Breast epithelium (tissue), 3 donors: Measurements from ENCODE around the gene CBFA2T3.

ENCODE experiments used
- POLR2A ChIP-seq: fragments of 450-650 bp; IDR thresholded peaks from one replicate; pipeline ENCODE4 v1.6.1; 2016; ENCODE audit warnings: antibody characterized with exemption, mild to moderate bottlenecking, moderate library complexity
- POLR2AphosphoS5 ChIP-seq, 3 donors: sonication (generic); formaldehyde crosslinking; IDR thresholded peaks; one replicate each; pipeline ENCODE4 v1.6.1; 2017; ENCODE audit warnings: antibody characterized with exemption in 3 of 3
- TF ChIP-seq, protein P1 (sequence below), 3 donors: fragments of 450-650 bp; IDR thresholded peaks; one replicate each; pipeline ENCODE4 v1.5.1; 2016 to 2017; ENCODE audit warnings: antibody characterized with exemption in 3 of 3, mild to moderate bottlenecking in 3 of 3, moderate library complexity in 3 of 3

DNA sequence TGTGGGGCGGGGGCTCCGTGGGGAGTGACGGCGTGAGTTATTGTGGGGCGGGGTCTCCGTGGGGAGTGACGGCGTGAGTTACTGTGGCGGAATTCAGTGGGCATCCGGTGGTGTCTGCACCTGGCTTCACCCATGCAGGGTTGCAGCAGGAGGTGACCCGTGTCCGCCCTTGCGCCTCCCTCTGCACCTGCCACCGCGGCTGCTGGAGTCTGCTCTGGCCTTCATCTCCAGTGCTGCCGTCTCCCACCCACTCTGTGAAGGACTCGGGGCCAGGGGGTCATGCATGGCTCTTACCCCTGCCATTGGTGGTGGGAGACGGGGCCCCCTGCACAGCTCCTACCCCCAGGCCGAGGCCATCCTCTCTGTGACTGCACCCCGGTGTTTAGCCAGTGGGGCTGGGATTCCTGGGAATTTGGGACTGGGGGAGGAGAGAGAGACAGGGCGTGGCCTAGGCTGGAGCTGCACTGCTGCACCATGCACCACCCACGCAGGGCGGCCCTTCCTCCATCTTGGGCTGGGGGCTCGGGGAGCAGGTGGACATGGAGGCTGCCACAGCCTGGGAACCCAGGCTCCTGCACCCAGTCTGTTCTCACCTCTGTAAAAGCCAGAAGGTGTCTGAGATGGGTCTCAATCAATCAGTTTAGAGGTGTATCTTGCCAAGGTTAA lies 109.3 kb downstream of the CBFA2T3 start:
- TF ChIP-seq, protein P1, sequence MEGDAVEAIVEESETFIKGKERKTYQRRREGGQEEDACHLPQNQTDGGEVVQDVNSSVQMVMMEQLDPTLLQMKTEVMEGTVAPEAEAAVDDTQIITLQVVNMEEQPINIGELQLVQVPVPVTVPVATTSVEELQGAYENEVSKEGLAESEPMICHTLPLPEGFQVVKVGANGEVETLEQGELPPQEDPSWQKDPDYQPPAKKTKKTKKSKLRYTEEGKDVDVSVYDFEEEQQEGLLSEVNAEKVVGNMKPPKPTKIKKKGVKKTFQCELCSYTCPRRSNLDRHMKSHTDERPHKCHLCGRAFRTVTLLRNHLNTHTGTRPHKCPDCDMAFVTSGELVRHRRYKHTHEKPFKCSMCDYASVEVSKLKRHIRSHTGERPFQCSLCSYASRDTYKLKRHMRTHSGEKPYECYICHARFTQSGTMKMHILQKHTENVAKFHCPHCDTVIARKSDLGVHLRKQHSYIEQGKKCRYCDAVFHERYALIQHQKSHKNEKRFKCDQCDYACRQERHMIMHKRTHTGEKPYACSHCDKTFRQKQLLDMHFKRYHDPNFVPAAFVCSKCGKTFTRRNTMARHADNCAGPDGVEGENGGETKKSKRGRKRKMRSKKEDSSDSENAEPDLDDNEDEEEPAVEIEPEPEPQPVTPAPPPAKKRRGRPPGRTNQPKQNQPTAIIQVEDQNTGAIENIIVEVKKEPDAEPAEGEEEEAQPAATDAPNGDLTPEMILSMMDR (IDR thresholded peaks at IDR 0.05) = no peak
- TF ChIP-seq POLR2AphosphoS5 (IDR thresholded peaks at IDR 0.05) (no peak), POLR2A (no peak)
